CD4-positive, alpha-beta T cell treated with Interleukin-15 for 1 hour (primary cell): Measurements from ENCODE around the gene METAP1D.
"Not testable (repeated sequence)": the region's sequence is repeated elsewhere in the genome, so short reads cannot be mapped to it uniquely, and the experiment has no call there.

Source experiments
- DNase-seq: peaks from one replicate; pipeline ENCODE4 v3.0.0-alpha.2; 2020

Gene METAP1D

DNA sequence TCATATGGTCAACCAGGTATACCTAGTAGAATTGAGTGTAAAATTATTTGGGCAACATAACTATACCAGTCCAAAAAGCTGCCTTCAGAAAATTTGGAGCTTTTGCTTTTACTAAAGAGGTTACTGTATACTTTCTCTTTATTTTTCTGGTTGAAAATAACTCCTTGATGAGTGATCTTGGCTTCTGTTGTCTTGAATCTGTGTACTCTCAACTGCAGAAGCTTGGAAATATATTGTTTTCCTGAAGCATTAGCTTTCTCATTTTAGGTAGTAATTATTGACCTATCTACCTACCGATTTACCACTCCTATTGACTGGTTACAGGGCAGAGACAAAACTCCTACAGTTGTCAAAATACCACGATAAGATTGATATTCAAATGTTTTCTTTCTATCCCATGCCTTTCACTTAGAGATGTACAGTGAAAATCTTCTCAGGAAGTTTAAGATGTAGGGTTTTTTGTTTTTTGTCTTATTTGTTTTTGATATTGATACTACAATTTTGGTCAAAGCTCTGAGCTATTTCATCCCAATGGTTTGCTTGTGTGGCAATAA, 49.9 kb downstream of the METAP1D start:
- no peak for DNase-seq

DNA sequence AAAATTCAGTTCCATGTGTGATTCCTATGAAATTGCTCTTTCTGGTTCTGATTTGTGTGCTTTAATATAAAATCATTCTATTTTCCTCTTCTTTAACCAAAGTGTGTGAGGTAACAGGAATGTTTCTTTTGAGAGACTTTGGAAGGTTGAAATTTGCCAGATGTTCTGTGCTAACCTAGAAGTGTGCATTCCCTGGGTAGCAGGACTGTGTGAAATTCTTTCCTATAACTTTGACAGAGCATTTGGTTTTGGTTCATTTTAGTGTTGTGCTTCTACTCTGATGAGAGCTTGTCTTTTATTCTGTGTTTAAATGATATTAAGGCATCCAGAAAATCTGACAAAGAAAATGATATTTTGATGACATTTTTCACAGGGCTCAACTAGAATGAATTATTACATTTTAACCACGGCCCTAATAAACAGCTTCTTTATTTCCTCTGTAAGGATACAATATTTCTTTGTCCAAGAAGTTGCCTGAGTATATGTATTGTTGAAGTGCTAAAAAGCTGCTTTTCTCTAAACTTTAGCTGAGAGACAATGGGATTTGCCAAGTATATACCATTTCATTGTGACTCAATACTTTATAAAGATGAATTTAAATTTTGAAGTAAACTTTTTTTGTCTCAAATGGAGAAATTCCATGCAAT, 50.8 kb downstream of the METAP1D start:
- DNase-seq, result no peak

DNA sequence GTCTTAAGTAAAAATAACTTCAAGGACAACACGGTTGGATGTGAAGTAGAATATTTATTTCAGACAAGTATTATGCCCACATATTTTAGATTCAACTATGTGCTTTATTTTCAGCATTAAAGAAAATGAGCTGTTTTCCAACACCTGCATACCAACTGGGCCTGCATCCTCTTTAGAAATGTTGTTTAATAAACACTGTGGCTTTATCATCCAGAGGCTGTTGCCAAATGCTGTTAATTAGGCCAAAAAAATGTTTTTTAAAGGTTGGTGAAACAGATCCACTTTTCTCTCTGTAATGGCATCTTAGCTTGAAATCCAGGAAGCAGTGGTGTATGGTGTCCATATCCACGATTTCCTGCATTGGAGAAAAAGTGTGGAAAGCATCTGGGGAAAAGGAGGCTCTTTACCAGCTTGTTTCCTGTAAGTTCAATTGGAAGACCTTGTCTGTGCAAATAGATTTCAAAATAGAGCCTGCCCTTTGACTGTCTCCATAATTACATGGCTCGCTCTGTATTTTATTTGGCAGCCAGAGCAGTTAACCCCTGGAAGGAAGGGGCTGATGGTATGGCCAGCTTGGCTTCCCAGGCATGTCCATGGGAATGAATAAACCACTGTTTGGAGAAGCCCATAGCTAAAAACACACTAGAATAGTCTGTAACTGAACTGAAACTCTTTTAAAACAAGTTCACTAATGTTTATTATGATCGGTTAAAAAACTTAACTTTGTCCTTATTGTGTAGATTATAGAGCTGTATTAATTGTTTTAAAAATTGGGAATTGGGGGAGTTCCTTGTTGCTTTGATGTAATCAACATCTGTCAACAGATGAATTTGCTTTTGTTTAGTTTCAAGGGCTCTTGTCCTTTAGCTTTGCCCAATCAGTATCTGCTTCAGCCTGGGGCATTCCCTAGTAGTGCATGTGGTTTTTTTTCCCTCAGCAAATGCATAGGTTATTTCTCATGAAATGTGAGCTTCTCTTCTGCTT, 52.5 kb downstream of the METAP1D start:
- no peak for DNase-seq

DNA sequence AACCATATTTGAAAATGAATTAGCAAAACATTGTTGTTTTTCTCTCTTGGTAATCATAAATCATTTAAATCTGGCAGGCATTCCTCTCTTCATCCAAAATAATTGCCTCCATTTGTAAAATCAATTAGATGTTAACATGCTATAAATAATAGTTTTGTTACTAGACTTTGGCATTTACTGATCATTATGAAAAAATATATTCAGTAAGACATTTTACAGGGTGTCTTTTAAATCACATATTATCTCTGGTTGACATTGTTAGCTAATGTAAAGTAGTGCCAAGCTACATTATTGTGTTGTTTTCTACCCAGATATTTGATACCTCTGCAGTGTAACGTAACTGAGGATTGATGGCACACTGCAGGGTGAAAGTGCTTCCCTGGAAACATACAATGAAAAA, 53.7 kb downstream of the METAP1D start:
- DNase-seq, result no peak

DNA sequence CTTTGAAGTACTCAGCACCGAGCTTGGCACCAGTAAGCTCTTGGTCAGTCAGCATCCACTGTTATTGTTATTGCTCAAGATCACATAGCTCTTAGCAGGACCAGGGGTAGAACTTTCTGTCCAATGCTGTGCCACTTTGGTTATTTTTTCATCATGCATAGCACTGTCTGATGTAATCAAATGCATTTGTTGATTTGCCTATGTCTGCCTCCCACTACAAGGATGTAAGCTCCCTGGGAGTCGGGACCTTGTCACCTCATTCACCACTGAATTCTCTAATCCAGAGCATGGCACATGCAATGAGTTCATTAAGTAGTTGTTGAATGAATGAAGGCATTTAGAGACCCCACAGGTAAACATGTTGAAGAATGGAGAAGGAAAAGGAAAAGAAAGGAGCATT, 56.5 kb downstream of the METAP1D start:
- DNase-seq, result no peak

DNA sequence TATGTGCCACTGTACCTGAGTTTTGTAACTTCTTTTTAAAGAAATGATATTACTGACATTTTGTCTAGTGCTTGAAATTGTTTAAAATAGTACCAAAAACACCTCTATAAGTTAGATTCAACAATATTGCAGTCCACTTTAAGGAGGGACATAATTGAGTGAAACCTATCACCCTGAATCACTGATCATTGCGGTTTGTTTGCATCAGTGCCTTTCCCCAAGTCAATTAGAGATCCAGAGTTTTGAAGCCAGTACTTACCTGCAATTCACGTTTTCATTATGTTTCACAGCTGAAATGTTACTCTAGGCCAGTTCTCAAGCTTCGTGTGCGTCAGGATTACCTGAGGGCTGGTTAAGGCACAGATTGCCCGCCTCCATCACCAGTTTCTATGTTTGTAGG, 58.9 kb downstream of the METAP1D start:
- DNase-seq, result no peak

DNA sequence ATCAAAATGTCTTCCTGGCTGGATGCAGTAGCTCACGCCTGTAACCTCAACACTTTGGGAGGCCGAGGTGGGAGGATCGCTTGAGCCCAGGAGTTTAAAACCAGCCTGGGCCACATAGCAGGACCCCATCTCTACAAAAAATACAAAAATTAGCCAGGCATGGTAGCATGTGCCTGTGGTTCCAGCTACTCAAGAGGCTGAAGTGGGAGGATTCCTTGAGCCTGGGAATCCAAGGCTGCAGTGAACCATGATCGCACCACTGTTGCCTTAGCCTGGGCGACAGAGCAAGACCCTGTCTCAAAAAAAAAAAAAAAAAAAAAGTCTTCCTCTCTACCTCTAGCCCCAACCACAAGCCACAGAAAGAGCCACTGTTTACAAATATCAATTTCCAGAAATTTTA, 60.4 kb downstream of the METAP1D start:
- not testable (repeated sequence) for DNase-seq

DNA sequence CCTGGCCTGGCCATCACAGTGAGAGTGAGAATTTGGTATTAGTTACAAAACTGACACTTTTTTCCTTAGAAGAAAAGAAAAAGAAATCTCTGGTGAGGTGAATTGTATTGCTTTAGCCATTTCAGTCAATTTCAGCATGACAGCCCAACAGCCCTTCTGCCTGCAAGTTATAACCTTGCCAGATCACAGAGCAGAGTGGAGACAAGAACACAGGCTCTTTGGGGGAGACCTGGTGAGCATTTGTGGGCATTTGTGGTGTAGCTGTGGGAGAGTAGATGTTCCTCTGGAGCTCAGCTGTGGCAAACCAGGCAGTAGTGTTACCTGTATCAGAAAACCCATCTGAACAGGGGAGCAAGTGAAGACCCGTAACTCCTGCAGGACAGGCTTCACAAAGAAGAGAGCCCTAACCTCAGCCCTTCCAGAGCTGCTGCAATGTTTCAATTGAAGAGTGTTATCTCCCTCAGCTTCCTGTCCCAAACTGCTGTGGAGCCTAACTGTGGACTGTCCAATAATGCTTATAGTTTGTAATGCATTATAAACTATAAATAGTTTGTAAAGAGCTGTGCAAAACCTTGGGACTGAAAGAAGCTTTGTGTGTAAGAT, 62.8 kb downstream of the METAP1D start:
- DNase-seq, result no peak

DNA sequence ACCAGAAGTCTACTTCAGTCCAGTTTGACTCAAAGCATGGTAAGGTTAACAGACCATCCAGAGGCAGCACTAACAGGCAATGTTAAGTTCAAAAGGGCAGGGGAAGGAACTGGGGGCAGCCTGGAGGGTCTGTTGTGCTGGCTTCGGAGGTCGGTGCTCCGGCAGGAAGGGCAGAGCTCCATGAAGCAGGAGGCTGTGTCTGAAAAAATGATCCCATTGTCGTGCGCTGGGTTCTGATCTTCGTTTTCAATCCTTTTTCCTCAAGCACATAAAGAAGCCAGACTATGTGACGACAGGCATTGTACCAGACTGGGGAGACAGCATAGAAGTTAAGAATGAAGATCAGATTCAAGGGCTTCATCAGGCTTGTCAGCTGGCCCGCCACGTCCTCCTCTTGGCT, 63.7 kb downstream of the METAP1D start:
- DNase-seq, result no peak

DNA sequence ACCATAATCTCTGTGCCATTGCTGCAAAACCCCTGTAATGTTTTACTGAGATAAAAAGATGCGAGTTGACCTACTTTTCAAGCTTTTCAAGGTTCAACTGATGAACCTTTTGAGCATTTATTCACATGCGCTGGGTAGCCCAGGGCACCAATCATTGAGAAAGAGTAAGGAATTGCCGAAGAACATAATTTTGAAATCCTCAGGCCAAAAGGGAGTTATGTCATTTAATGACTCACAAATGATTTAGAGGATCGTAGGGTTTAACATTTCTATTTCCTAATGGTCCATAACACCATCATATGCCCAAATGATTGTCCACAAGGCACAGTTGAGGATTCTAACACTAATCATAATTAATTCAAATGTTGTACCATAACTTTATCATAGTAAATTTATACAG, 65.4 kb downstream of the METAP1D start:
- DNase-seq, result no peak

DNA sequence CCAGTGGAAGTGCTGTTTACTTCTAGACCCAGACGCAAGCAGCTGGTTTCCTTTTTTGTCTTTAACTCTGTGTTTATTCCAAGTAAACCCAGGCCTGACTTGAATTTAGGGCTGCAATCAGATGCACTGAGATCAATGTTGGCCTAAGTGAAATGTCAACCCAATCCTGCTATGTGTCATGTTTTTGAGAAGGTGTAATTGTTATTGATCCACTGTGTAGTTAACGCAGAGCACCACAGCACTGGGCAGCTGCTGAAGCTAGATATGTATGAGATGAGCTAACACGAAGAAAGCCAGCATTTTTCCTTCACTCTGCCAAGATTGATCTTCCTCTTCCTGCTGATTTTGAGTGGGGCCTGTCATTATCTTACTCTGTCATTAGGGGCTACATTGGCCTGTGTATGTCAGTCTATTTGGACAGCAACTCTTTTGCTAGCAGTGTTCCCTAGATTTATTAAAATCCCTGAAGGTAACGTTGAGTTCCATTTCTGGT, 66.7 kb downstream of the METAP1D start:
- DNase-seq, result no peak

DNA sequence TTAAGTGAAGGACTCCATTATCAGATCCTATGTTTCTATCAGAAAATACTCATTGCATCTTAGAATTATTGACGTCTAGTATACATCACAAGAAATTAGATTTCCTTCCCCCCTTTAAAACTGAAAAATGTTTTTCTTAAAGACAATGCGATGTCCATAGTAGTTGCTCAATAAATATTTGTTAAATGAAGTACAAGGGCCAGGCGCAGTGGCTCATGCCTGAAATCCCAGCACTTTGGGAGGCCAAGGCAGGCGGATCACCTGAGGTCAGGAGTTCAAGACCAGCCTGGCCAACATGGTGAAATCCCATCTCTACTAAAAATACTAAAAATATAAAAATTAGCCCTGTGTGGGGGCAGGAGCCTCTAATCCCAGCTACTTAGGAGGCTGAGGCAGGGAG, 68.2 kb downstream of the METAP1D start:
- DNase-seq, result not testable (repeated sequence)

DNA sequence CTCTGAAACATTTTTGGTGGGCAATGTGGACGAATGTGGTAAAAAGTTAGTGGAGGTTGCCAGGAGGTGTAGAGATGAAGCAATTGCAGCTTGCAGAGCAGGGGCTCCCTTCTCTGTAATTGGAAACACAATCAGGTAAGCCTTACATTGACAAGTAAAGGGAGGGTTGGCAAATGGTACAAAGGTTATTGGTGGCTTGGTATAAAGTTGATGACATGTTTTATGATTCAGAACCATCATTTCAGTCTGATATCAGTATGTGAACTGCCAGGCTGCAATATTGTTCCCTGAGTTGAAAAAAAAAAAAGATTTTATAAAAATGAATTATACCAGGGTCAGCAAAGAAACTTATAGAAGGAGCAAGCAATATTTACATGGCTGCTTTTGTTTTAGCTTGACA, 71.2 kb downstream of the METAP1D start:
- no peak for DNase-seq

DNA sequence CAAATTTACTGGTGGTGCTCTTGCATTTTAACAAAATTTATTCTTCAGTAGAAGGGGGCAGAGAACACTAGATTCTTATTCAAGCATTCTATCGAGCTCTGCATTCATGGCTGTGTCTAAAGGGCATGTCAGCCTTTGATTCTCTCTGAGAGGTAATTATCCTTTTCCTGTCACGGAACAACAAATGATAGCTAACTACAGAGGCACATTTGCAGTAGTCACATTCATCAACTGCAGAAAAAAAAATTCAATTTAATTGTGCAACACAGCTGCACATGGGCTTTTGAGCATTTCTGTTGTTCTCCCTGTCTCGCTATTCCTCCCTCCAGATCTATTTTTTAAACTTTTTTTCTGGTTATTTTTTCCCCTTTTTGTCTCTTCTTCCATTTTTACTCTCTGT, 72.5 kb downstream of the METAP1D start:
- no peak for DNase-seq

DNA sequence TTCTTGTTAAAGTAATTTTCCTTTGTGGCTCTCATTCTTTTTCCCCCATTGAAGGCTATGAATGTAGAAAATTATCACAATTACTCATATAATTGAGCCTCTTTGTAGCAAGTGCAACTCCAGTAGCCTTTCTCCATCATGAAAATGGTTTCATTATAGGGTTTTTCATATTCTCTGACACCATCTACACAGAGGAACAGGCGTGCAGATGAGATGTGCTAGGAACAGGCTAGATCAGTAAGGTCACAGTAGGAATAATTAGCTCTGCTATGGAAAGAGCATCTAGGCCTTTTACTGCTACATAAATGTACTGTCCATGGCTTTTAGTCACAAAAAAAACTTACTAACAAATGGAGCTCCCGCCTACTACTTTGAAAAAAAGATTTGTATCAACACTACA, 73.0 kb downstream of the METAP1D start:
- no peak for DNase-seq

DNA sequence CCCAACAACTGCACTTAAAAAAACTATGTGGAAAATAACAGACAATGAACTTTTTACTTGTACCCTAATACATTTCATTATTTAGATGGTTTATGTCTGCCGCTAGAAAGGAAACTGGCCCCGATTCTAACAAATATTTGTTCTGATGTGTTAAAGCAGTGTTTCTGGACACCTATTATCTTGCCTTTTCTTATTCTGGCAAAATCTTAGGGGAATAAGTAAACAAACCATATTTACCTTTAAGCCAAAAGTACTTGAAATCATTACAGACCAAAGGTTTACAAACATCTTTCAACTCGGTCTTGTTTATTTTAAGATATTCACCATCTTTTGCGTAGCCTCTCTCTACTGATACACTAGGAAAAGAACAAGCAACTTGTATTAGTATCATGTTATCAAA, 73.8 kb downstream of the METAP1D start:
- no peak for DNase-seq

DNA sequence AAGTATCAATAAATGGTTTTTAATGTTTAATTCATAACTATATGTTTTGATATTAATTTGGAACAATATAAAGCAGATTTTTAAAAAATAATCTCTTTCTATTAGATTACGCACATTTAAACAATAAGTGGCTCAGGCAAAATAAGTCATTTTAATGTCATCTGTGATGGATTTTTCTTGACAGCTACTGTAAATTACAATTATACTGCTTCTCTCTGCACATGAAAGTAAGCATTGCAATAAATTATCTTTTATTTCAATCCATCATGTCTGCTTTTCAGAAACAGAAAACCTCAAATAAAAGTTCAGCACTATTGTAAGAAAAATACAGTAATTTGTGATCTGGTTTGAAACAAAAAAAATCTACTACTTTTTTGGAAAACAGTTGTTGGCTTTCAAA, 74.5 kb downstream of the METAP1D start:
- no peak for DNase-seq

DNA sequence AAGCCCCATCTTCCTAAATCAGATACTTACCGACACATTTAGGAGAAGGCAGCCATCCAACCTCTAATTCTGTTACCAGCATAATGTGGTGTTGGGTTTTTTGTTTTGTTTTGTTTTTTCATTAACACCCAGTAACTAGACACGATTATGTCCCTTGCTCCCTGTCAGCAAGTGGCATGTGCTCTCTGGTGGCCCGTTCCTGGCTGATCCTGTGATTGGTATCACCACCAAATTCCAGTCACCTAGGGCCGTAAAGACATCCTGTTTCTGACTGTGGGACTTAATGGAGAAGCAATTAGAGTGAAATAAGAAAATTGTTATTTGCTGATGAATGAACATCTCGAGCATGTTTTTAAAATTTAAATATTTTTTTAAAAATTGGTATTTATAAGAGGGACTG, 79.7 kb downstream of the METAP1D start:
- no peak for DNase-seq

DNA sequence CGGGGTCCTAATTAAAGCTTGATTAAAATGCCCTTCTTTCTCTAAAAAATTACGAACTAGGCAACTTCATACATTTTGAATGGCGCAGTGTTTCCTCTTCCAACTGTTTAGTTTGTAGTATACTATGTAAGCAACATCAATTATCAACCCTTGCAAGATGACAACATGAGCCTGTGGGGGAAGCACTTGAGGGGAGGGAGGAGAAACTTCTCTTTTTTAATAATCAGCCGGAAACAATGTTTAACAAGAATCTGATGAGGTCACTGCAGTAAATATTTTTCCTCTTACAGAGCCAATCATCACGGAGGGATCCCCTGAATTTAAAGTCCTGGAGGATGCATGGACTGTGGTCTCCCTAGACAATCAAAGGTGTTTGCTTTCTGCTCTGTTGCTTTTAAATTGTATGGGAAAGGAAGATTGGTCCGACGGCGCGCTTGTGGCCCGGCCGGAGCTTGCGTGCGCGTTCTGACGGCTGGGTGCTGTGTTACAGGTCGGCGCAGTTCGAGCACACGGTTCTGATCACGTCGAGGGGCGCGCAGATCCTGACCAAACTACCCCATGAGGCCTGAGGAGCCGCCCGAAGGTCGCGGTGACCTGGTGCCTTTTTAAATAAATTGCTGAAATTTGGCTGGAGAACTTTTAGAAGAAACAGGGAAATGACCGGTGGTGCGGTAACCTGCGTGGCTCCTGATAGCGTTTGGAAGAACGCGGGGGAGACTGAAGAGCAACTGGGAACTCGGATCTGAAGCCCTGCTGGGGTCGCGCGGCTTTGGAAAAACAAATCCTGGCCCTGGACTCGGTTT, 80.3 kb downstream of the METAP1D start:
- DNase-seq, result no peak

DNA sequence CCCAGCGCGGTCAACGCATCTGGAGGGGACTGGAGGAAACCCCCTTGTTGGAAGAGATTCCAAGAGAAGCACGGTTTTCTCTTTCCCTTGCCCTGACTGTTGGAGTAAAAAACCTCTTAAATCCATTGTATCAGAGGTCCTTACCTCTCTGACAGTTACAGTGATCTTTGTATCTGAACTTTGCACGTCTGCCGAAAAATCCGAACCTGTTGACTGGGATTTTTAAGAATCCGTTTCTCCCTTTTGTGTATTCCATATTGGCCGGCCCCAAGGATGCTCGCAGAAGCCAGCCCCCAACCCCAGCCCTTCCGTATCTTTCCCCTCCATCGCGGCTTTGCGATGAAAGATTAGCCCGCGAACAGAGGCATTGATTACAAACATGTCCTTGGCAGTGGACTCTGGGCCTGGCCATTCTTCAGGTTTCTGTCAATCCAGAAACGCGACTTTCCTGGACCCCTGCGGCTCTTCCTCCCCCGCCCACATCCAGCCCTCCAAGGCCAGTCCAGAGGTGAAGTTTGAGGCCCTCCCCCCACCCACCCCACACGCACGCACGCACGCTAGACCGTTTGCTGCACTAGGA, 81.0 kb downstream of the METAP1D start:
- no peak for DNase-seq

DNA sequence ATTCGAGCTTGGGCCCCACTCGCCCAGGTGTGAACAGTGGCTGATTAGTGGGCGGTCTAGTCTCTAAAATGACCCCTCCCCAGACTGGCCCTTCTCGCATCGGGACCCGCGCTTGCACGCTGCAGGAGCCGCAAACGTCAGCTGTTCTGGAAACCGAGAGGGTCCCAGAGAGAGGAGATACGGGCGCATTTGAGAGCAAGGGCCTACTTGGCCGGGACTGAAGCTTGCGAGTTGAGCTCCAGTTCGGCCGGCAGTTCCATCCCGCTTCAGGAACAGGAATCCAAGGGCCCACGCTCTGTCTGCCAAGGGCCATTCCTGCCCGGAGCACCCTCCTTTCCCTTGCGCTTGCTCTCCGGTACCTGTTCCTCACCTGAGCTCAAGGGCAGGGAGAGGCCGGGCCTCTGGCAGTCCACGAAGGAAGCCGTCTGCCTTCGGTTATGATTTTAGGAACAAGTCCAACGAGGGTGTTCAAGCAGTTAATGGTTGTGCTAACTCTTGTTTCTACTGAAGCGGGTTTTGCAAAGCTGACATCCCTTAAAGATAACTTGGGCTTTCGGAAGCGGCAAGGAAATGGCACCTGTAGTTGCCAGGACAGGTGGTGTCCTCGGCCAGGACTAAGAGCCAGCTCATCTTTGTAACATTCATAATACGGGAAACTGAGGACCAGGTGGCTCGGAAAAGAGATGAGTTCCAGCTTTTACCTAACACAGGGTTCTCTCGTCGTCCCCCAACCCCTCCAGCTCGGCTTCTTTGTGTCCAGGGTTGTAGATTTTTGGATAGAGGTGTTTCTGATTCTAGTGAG, 81.7 kb downstream of the METAP1D start:
- DNase-seq, result no peak
